ENCODE data around the gene PURB.

PURB gene

GRCh38 chr7:44858161-44858560 is 27.2 kb downstream of the PURB start:
- no peaks in the 10 kb centered on the region for H3K27me3 ChIP-seq (ENCODE audit: insufficient read depth, poor library complexity, severe bottlenecking)
- TF ChIP-seq GABPA (IDR thresholded peaks at IDR 0.05; ENCODE audit: low read depth), result no peak
- TF ChIP-seq, protein P1, sequence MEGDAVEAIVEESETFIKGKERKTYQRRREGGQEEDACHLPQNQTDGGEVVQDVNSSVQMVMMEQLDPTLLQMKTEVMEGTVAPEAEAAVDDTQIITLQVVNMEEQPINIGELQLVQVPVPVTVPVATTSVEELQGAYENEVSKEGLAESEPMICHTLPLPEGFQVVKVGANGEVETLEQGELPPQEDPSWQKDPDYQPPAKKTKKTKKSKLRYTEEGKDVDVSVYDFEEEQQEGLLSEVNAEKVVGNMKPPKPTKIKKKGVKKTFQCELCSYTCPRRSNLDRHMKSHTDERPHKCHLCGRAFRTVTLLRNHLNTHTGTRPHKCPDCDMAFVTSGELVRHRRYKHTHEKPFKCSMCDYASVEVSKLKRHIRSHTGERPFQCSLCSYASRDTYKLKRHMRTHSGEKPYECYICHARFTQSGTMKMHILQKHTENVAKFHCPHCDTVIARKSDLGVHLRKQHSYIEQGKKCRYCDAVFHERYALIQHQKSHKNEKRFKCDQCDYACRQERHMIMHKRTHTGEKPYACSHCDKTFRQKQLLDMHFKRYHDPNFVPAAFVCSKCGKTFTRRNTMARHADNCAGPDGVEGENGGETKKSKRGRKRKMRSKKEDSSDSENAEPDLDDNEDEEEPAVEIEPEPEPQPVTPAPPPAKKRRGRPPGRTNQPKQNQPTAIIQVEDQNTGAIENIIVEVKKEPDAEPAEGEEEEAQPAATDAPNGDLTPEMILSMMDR (IDR thresholded peaks at IDR 0.05; ENCODE audit: insufficient read depth, low read length), result no peak
- TF ChIP-seq POLR2AphosphoS5 (IDR thresholded peaks at IDR 0.05; ENCODE audit: low read depth), result no peak
- TF ChIP-seq REST (IDR thresholded peaks at IDR 0.05; ENCODE audit: insufficient replicate concordance, low read depth), result no peak
- no peak for TF ChIP-seq SPI1 (IDR thresholded peaks at IDR 0.05; ENCODE audit: borderline replicate concordance, low read depth)
- H3K27ac ChIP-seq (replicated peaks), result no peak overlapping the region
- no peak for DNase-seq (ENCODE audit: low read depth in 1 of 2, low spot score in 1 of 2)
- no peak overlapping the region for H3K4me3 ChIP-seq (replicated peaks; ENCODE audit: insufficient read depth, low read length)

DNA sequence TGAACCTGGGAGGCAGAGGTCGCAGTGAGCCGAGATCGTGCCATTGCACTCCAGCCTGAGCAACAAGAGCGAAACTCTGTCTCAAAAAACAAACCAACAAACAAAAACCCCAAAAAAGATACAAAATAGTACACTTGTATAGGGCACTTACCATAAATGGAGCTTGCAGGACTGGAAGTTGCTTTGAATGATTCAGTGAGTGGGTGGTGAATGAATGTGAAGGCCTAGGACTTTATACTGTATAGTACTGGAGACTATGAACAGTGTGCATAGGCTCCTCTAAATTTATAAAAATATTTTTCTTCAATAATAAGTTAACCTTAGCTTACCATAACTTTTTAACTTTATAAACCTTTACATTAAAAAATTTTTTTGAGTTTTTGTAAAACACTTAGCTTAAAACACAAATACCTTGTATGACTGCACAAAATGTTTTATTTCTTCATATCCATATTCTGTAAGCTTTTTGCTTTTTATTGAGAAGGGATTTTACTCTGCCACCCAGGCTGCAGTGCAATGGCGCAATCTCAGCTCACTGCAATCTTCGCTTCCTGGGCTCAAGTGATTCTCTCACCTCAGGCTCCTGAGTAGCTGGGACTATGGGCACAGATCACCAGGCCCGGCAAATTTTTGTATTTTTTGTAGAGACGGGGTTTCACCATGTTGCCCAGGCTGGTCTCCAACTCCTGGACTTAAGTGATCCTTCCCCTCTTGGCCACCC is 30.5 kb downstream of the PURB start:
- no peak overlapping the region for H3K27ac ChIP-seq (replicated peaks)
- DNase-seq (ENCODE audit: low read depth in 1 of 2, low spot score in 1 of 2), result peak in 1 of 2 experiments; percentile 21
- TF ChIP-seq, protein P1 (IDR thresholded peaks at IDR 0.05; ENCODE audit: insufficient read depth, low read length), result no peak
- TF ChIP-seq REST (IDR thresholded peaks at IDR 0.05; ENCODE audit: insufficient replicate concordance, low read depth), result no peak
- no peak for TF ChIP-seq GABPA (IDR thresholded peaks at IDR 0.05; ENCODE audit: low read depth)
- H3K4me3 ChIP-seq (replicated peaks; ENCODE audit: insufficient read depth, low read length), result no peak overlapping the region
- H3K27me3 ChIP-seq (ENCODE audit: insufficient read depth, poor library complexity, severe bottlenecking), result no peaks in the 10 kb centered on the region

DNA sequence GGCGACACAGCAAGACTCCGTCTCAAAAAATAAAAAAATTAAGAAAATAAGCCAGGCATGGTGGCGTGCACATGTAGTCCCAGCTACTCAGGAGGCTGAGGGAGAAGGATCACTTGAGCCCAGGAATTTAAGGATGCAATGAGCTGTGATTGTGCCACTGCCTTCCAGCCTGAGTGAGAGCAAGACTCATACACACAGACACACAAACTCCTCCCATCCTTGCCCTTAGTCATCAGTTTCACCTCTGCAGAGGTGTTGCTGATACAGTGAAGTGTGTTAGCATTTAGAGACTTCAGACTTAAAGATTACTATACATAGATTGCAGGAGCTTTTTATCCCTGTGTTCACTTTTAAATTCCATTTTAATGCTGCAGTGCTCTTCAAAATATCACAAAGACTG is 31.9 kb downstream of the PURB start:
- TF ChIP-seq REST (IDR thresholded peaks at IDR 0.05; ENCODE audit: insufficient replicate concordance, low read depth) (no peak), SPI1 (IDR thresholded peaks at IDR 0.05; ENCODE audit: borderline replicate concordance, low read depth) (no peak), GABPA (IDR thresholded peaks at IDR 0.05; ENCODE audit: low read depth) (no peak), POLR2AphosphoS5 (IDR thresholded peaks at IDR 0.05; ENCODE audit: low read depth) (no peak)
- TF ChIP-seq, protein P1 (IDR thresholded peaks at IDR 0.05; ENCODE audit: insufficient read depth, low read length), result no peak
- DNase-seq (ENCODE audit: low read depth in 1 of 2, low spot score in 1 of 2), result no peak
- no peak overlapping the region for H3K4me3 ChIP-seq (replicated peaks; ENCODE audit: insufficient read depth, low read length)
- no peaks in the 10 kb centered on the region for H3K27me3 ChIP-seq (ENCODE audit: insufficient read depth, poor library complexity, severe bottlenecking)
- no peak overlapping the region for H3K27ac ChIP-seq (replicated peaks)

Measured in HL-60 (cell line).